ENCODE measurements around the gene TMEM244. TPM values are rescaled to one million over a fixed set of nuclear protein-coding genes. Genes with fewer than 3 reads are reported as not detected.
"Not testable (repeated sequence)": the region's sequence is repeated elsewhere in the genome, so short reads cannot be mapped to it uniquely, and the experiment has no call there.

TMEM244 gene
- total RNA-seq, 2 experiments from 2014 or later: 0.38 TPM; not detected in 1

- ChIA-PET POLR2A (no interaction called here), CTCF (no interaction called here)
Measured at GRCh38 chr6:129871221-129871620, 10.1 kb upstream of the TMEM244 start.

GRCh38 chr6:129867403-129867802 lies 6.3 kb upstream of the TMEM244 start:
- CTCF ChIA-PET: no interaction called here

GRCh38 chr6:129866688-129867087 lies 5.6 kb upstream of the TMEM244 start:
- POLR2A ChIA-PET: no interaction called here
- CTCF ChIA-PET: no interaction called here

More at GRCh38 chr6:129867403-129867802, 6.3 kb upstream of the TMEM244 start:
- POLR2A ChIA-PET: no interaction called here

GRCh38 chr6:129866256-129866655 lies 5.1 kb upstream of the TMEM244 start:
- CTCF ChIA-PET: no interaction called here
- POLR2A ChIA-PET: no interaction called here

- POLR2A ChIA-PET: no interaction called here
Measured at GRCh38 chr6:129865013-129865412, 3.9 kb upstream of the TMEM244 start.

GRCh38 chr6:129863664-129864063 lies 2.5 kb upstream of the TMEM244 start:
- POLR2A ChIA-PET: no interaction called here
- CTCF ChIA-PET: no interaction called here

More at GRCh38 chr6:129865013-129865412, 3.9 kb upstream of the TMEM244 start:
- CTCF ChIA-PET: interaction anchor here (0.6 kb wide), 1 partner anchor 192 kb away, joined by 3 read pairs; no protein-coding TSS in a partner anchor

GRCh38 chr6:129859524-129859923 lies 1.6 kb downstream of the TMEM244 start:
- CTCF ChIA-PET: no interaction called here
- POLR2A ChIA-PET: no interaction called here

- CTCF ChIA-PET: no interaction called here
Measured at GRCh38 chr6:129857838-129858237, 3.3 kb downstream of the TMEM244 start.

GRCh38 chr6:129853996-129854711 lies 7.0 kb downstream of the TMEM244 start:
- CTCF ChIA-PET: no interaction called here

More at GRCh38 chr6:129857838-129858237, 3.3 kb downstream of the TMEM244 start:
- POLR2A ChIA-PET: no interaction called here

GRCh38 chr6:129852257-129852858 lies 8.8 kb downstream of the TMEM244 start:
- CTCF ChIA-PET: no interaction called here
- POLR2A ChIA-PET: no interaction called here

More at GRCh38 chr6:129853996-129854711, 7.0 kb downstream of the TMEM244 start:
- POLR2A ChIA-PET: no interaction called here

- CTCF ChIA-PET: no interaction called here
- POLR2A ChIA-PET: no interaction called here
Measured at GRCh38 chr6:129849456-129849855, 11.7 kb downstream of the TMEM244 start.

- CTCF ChIA-PET: no interaction called here
- POLR2A ChIA-PET: no interaction called here
Measured at GRCh38 chr6:129846761-129847160, 14.4 kb downstream of the TMEM244 start.

GRCh38 chr6:129845696-129846095 lies 15.4 kb downstream of the TMEM244 start:
- ChIA-PET CTCF (no interaction called here), POLR2A (no interaction called here)

- CTCF ChIA-PET: no interaction called here
- POLR2A ChIA-PET: no interaction called here
Measured at GRCh38 chr6:129844118-129844891, 16.8 kb downstream of the TMEM244 start.

GRCh38 chr6:129843573-129843972 lies 17.5 kb downstream of the TMEM244 start:
- POLR2A ChIA-PET: no interaction called here
- CTCF ChIA-PET: no interaction called here

- POLR2A ChIA-PET: no interaction called here
- CTCF ChIA-PET: no interaction called here
Measured at GRCh38 chr6:129842881-129843409, 18.2 kb downstream of the TMEM244 start.

- ChIA-PET CTCF (no interaction called here), POLR2A (no interaction called here)
Measured at GRCh38 chr6:129842137-129842536, 19.0 kb downstream of the TMEM244 start.

- CTCF ChIA-PET, POLR2A ChIA-PET: not testable (repeated sequence)
Measured at GRCh38 chr6:129839562-129839961, 21.6 kb downstream of the TMEM244 start.

GRCh38 chr6:129835691-129836090 lies 25.4 kb downstream of the TMEM244 start:
- CTCF ChIA-PET: no interaction called here

GRCh38 chr6:129832299-129832698 lies 28.8 kb downstream of the TMEM244 start:
- ChIA-PET POLR2A (no interaction called here), CTCF (no interaction called here)

More at GRCh38 chr6:129835691-129836090, 25.4 kb downstream of the TMEM244 start:
- POLR2A ChIA-PET: no interaction called here

GRCh38 chr6:129828229-129828628 lies 32.9 kb downstream of the TMEM244 start:
- ChIA-PET POLR2A (no interaction called here), CTCF (no interaction called here)
